SK-N-SH treated with all-trans-retinoic acid at 6 μM for 48 hours (cell line): Measurements from ENCODE around the gene HIF3A.

ENCODE experiments used
- ARNTL ChIP-seq: fragments of 450-650 bp; formaldehyde crosslinking; IDR thresholded peaks from 2 replicates; pipeline ENCODE4 v1.5.0; 2020; ENCODE audit warnings: low read depth, mild to moderate bottlenecking, moderate library complexity, borderline replicate concordance
- ESRRG ChIP-seq: fragments of 250-450 bp; sonication (Bioruptor Pico); IDR thresholded peaks from 2 replicates; pipeline ENCODE4 v1.6.1; 2021; ENCODE audit warnings: mild to moderate bottlenecking
- GLIS3 ChIP-seq: fragments of 250-450 bp; sonication (Bioruptor Pico); IDR thresholded peaks from 2 replicates; pipeline ENCODE4 v1.5.0; 2020; ENCODE audit warnings: mild to moderate bottlenecking, moderate library complexity
- ISL1 ChIP-seq: fragments of 250-450 bp; sonication (Bioruptor Pico); IDR thresholded peaks from 2 replicates; pipeline ENCODE4 v2.1.2; 2022; ENCODE audit warnings: mild to moderate bottlenecking, moderate library complexity
- PATZ1 ChIP-seq: fragments of 250-450 bp; sonication (Bioruptor Pico); IDR thresholded peaks from 2 replicates; pipeline ENCODE4 v1.8.0; 2020; ENCODE audit warnings: mild to moderate bottlenecking, moderate library complexity, borderline replicate concordance
- RARB ChIP-seq: fragments of 250-450 bp; sonication (Bioruptor Pico); IDR thresholded peaks from 2 replicates; pipeline ENCODE4 v1.8.0; 2021; ENCODE audit warnings: mild to moderate bottlenecking, moderate library complexity
- SNAI2 ChIP-seq: fragments of 250-450 bp; sonication (Bioruptor Pico); IDR thresholded peaks from 2 replicates; pipeline ENCODE4 v1.5.0; 2020; ENCODE audit warnings: mild to moderate bottlenecking, moderate library complexity
- ZC3H10 ChIP-seq: fragments of 250-450 bp; sonication (Bioruptor Pico); IDR thresholded peaks from 2 replicates; pipeline ENCODE4 v1.5.1; 2021; ENCODE audit warnings: mild to moderate bottlenecking, moderate library complexity
- ZFP3 ChIP-seq: fragments of 250-450 bp; sonication (Bioruptor Pico); IDR thresholded peaks from 2 replicates; pipeline ENCODE4 v1.5.0; 2020; ENCODE audit warnings: mild to moderate bottlenecking, moderate library complexity
- ZFP30 ChIP-seq: fragments of 450-650 bp; formaldehyde crosslinking; IDR thresholded peaks from 2 replicates; pipeline ENCODE4 v1.5.0; 2022; ENCODE audit warnings: mild to moderate bottlenecking, moderate library complexity
- ZNF565 ChIP-seq: fragments of 450-650 bp; formaldehyde crosslinking; conservative IDR thresholded peaks from 2 replicates; pipeline ENCODE4 v1.5.0; 2020; ENCODE audit warnings: low read depth, mild to moderate bottlenecking, moderate library complexity
- TF ChIP-seq, protein P1 (sequence below): fragments of 250-450 bp; sonication (Bioruptor Pico); IDR thresholded peaks from 2 replicates; pipeline ENCODE4 v1.5.1; 2020; ENCODE audit warnings: low read depth, mild to moderate bottlenecking, moderate library complexity
- TF ChIP-seq, protein P2 (sequence below): fragments of 250-450 bp; sonication (Bioruptor Pico); IDR thresholded peaks from 2 replicates; pipeline ENCODE4 v1.5.1; 2021; ENCODE audit warnings: mild to moderate bottlenecking, moderate library complexity

DNA sequence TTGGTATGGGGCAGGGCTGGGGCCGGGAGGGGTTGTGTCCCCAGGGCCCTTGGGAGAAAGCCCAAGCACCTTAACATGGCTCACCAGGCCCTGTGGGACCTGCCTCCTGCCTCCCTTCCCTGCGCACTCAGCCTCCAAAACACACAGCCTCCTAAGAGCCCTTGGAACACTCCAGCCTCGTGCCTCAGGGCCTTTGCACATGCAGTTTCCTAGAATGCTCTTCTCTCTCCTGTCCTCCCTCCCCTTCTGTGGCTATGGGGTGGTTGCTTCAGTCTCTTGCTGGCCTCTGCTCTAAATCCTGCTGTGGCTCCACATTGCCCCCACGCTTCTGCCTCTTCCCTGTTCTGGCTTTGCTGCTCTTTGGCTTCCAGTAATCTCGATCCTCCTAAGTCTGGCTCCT is 23.7 kb downstream of the HIF3A start:
- TF ChIP-seq ZFP30 (CRISPR knock-in tag) (no peak), ZFP3 (CRISPR knock-in tag) (no peak), GLIS3 (CRISPR knock-in tag) (no peak), PATZ1 (CRISPR knock-in tag) (no peak), ZNF565 (CRISPR knock-in tag) (no peak), ESRRG (CRISPR knock-in tag) (no peak), ISL1 (no peak), ARNTL (CRISPR knock-in tag) (no peak), SNAI2 (no peak), RARB (CRISPR knock-in tag) (no peak), ZC3H10 (no peak)
- TF ChIP-seq, protein P1, sequence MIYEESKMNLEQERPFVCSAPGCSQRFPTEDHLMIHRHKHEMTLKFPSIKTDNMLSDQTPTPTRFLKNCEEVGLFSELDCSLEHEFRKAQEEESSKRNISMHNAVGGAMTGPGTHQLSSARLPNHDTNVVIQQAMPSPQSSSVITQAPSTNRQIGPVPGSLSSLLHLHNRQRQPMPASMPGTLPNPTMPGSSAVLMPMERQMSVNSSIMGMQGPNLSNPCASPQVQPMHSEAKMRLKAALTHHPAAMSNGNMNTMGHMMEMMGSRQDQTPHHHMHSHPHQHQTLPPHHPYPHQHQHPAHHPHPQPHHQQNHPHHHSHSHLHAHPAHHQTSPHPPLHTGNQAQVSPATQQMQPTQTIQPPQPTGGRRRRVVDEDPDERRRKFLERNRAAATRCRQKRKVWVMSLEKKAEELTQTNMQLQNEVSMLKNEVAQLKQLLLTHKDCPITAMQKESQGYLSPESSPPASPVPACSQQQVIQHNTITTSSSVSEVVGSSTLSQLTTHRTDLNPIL: no peak
- TF ChIP-seq, protein P2, sequence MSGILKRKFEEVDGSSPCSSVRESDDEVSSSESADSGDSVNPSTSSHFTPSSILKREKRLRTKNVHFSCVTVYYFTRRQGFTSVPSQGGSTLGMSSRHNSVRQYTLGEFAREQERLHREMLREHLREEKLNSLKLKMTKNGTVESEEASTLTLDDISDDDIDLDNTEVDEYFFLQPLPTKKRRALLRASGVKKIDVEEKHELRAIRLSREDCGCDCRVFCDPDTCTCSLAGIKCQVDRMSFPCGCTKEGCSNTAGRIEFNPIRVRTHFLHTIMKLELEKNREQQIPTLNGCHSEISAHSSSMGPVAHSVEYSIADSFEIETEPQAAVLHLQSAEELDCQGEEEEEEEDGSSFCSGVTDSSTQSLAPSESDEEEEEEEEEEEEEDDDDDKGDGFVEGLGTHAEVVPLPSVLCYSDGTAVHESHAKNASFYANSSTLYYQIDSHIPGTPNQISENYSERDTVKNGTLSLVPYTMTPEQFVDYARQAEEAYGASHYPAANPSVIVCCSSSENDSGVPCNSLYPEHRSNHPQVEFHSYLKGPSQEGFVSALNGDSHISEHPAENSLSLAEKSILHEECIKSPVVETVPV (CRISPR knock-in tag): no peak
